Measurements from ENCODE around the gene MROH7. TPM values are rescaled to one million over a fixed set of nuclear protein-coding genes. Genes with fewer than 3 reads are reported as not detected.

The MROH7 gene
- total RNA-seq, 1 donor from 2014 or later, result 0.21 TPM

GRCh38 chr1:54715493-54716298 lies 74.1 kb downstream of the MROH7 start, which contains the start of gene TTC4:
Gene TTC4 (plus strand): TSS chr1:54715861. CDS start chr1:54715909, 48 bp downstream.
- Mint-ChIP-seq H3K36me3 (peaks cover 3% of the 10 kb centered on the region), H3K27ac (peak within 1 kb of the TSS; percentile 25), H3K4me1 (peaks cover 23% of the 10 kb centered on the region), H3K9me3 (no peaks in the 10 kb centered on the region), H3K27me3 (ENCODE audit: insufficient read depth, low read depth) (peaks cover 5% of the 10 kb centered on the region), H3K4me3 (peak within 1 kb of the TSS; percentile 89)
- Histone ChIP-seq H3F3A (ENCODE audit: low read depth) (no peaks in the 10 kb centered on the region), H3K27me3 (peaks cover 6% of the 10 kb centered on the region), H3K79me2 (ENCODE audit: low read depth) (peaks cover 22% of the 10 kb centered on the region), H3K4me1 (peaks cover 7% of the 10 kb centered on the region), H3K9me3 (ENCODE audit: low read depth) (no peaks in the 10 kb centered on the region), H3K4me3 (peak within 1 kb of the TSS; percentile 87), H4K20me1 (ENCODE audit: low read depth) (no peaks in the 10 kb centered on the region), H3K4me2 (peak within 1 kb of the TSS; percentile 90), H3K9ac (peak within 1 kb of the TSS; percentile 81), H3K27ac (no peak within 1 kb of the TSS), H3K36me3 (no peaks in the 10 kb centered on the region), H2AFZ (replicated peaks) (peak within 1 kb of the TSS; percentile 79)
- TF ChIP-seq CTCF (IDR thresholded peaks at IDR 0.05) (no peak), EZH2phosphoT487 (IDR thresholded peaks at IDR 0.05) (no peak), EZH2 (IDR thresholded peaks at IDR 0.05) (no peak)
- DNase-seq (ENCODE audit: low spot score), result peak; percentile 93

- peaks cover 6% of the 10 kb centered on the region for H3K36me3 Mint-ChIP-seq
Measured at GRCh38 chr1:54716299-54717047, 74.9 kb downstream of the MROH7 start.

GRCh38 chr1:54721719-54722118 lies 80.1 kb downstream of the MROH7 start:
- H3K36me3 ChIP-seq, result peaks cover 34% of the 10 kb centered on the region
- H3K27ac Mint-ChIP-seq, result no peak overlapping the region

More at GRCh38 chr1:54716299-54717047, 74.9 kb downstream of the MROH7 start:
- H2AFZ ChIP-seq (replicated peaks), result peak overlapping the region; percentile 79
- H3K4me1 Mint-ChIP-seq, result peaks cover 23% of the 10 kb centered on the region
- no peak overlapping the region for H3K27ac ChIP-seq
- peak overlapping the region; percentile 25 for H3K27ac Mint-ChIP-seq
- peak overlapping the region; percentile 89 for H3K4me3 Mint-ChIP-seq
- peaks cover 4% of the 10 kb centered on the region for H3K36me3 ChIP-seq
- no peaks in the 10 kb centered on the region for H3K9me3 Mint-ChIP-seq
- H3K27me3 Mint-ChIP-seq (ENCODE audit: insufficient read depth, low read depth), result no peaks in the 10 kb centered on the region
- H3K4me1 ChIP-seq, result peaks cover 7% of the 10 kb centered on the region
- H4K20me1 ChIP-seq (ENCODE audit: low read depth), result no peaks in the 10 kb centered on the region
- peaks cover 22% of the 10 kb centered on the region for H3K79me2 ChIP-seq (ENCODE audit: low read depth)
- no peak for TF ChIP-seq EZH2 (IDR thresholded peaks at IDR 0.05)
- TF ChIP-seq CTCF (IDR thresholded peaks at IDR 0.05), result no peak
- TF ChIP-seq EZH2phosphoT487 (IDR thresholded peaks at IDR 0.05), result no peak
- peak overlapping the region; percentile 81 for H3K9ac ChIP-seq
- H3K4me3 ChIP-seq, result peak overlapping the region; percentile 87
- H3F3A ChIP-seq (ENCODE audit: low read depth), result no peaks in the 10 kb centered on the region
- H3K4me2 ChIP-seq, result peak overlapping the region; percentile 90
- H3K9me3 ChIP-seq (ENCODE audit: low read depth), result no peaks in the 10 kb centered on the region
- no peaks in the 10 kb centered on the region for H3K27me3 ChIP-seq
- no peak for DNase-seq (ENCODE audit: low spot score)

More at GRCh38 chr1:54721719-54722118, 80.1 kb downstream of the MROH7 start:
- no peak for DNase-seq (ENCODE audit: low spot score)
- Histone ChIP-seq H3K79me2 (ENCODE audit: low read depth) (peaks cover 12% of the 10 kb centered on the region), H3K9me3 (ENCODE audit: low read depth) (no peaks in the 10 kb centered on the region), H3K27ac (no peak overlapping the region), H3K4me2 (no peak overlapping the region), H3K4me1 (peaks cover 2% of the 10 kb centered on the region), H4K20me1 (ENCODE audit: low read depth) (no peaks in the 10 kb centered on the region), H2AFZ (replicated peaks) (no peak overlapping the region), H3K27me3 (no peaks in the 10 kb centered on the region), H3K4me3 (no peak overlapping the region), H3F3A (ENCODE audit: low read depth) (no peaks in the 10 kb centered on the region), H3K9ac (no peak overlapping the region)
- TF ChIP-seq EZH2phosphoT487 (IDR thresholded peaks at IDR 0.05) (no peak), CTCF (IDR thresholded peaks at IDR 0.05) (no peak), EZH2 (IDR thresholded peaks at IDR 0.05) (no peak)
- H3K36me3 Mint-ChIP-seq, result peaks cover 40% of the 10 kb centered on the region
- H3K4me3 Mint-ChIP-seq, result no peak overlapping the region
- peaks cover 5% of the 10 kb centered on the region for H3K4me1 Mint-ChIP-seq
- no peaks in the 10 kb centered on the region for H3K9me3 Mint-ChIP-seq
- no peaks in the 10 kb centered on the region for H3K27me3 Mint-ChIP-seq (ENCODE audit: insufficient read depth, low read depth)

Data from neural progenitor cell (in vitro differentiated cells).